K562 (cell line): ENCODE results near the gene ABAT. TPM values are rescaled to one million over a fixed set of nuclear protein-coding genes. Genes with fewer than 3 reads are reported as not detected.

Experiments used
- ARID1B ChIP-seq: fragments of 450-650 bp; IDR thresholded peaks from 2 replicates; pipeline ENCODE4 v1.6.1; 2016; ENCODE audit warnings: antibody characterized with exemption, mild to moderate bottlenecking, inconsistent platforms
- ATF3 ChIP-seq, 2 experiments: fragments of 450-650 bp in 1 of 2; sonication (generic) in 1 of 2; formaldehyde crosslinking in 1 of 2; IDR thresholded peaks in 1 of 2; conservative IDR thresholded peaks in 1 of 2; 2 replicates each; pipeline versions ENCODE4 v1.6.1 to v1.8.1; 2016 to 2023; ENCODE audit warnings: mild to moderate bottlenecking in 2 of 2, moderate library complexity in 2 of 2, inconsistent platforms in 1 of 2, missing genetic modification reagents in 1 of 2
- BRD9 ChIP-seq: fragments of 450-650 bp; IDR thresholded peaks from 2 replicates; pipeline ENCODE4 v1.6.1; 2018; ENCODE audit warnings: low read depth; ENCODE audit not compliant: partially characterized antibody
- CTCFL ChIP-seq: IDR thresholded peaks from 2 replicates; pipeline ENCODE4 v1.6.1; 2011; ENCODE audit warnings: borderline replicate concordance, low read depth, mild to moderate bottlenecking, moderate library complexity, low read length; ENCODE audit not compliant: insufficient read depth, poor library complexity, severe bottlenecking
- E2F8 ChIP-seq: fragments of 450-650 bp; IDR thresholded peaks from 2 replicates; pipeline ENCODE4 v1.7.1; 2018; ENCODE audit warnings: mild to moderate bottlenecking, low read depth; ENCODE audit not compliant: partially characterized antibody
- EWSR1 ChIP-seq: fragments of 450-650 bp; IDR thresholded peaks from 2 replicates; pipeline ENCODE4 v1.6.1; 2018; ENCODE audit warnings: borderline replicate concordance, mild to moderate bottlenecking, low read depth, moderate library complexity; ENCODE audit not compliant: partially characterized antibody
- GATA2 ChIP-seq: sonication (generic); formaldehyde crosslinking; IDR thresholded peaks from 2 replicates; pipeline ENCODE4 v1.4.0; 2020; ENCODE audit warnings: mild to moderate bottlenecking, missing genetic modification reagents
- HDAC8 ChIP-seq: fragments of 450-650 bp; IDR thresholded peaks from 2 replicates; pipeline ENCODE4 v1.6.1; 2016; ENCODE audit warnings: mild to moderate bottlenecking, missing genetic modification characterization, moderate library complexity, missing compliant biosample characterization
- MEF2A ChIP-seq: IDR thresholded peaks from 2 replicates; pipeline ENCODE4 v1.6.1; 2011; ENCODE audit warnings: low read depth, mild to moderate bottlenecking, low read length, moderate library complexity; ENCODE audit not compliant: control insufficient read depth
- NCOR1 ChIP-seq: fragments of 450-650 bp; IDR thresholded peaks from 2 replicates; pipeline ENCODE4 v1.6.1; 2016; ENCODE audit warnings: mild to moderate bottlenecking, moderate library complexity
- NR2F6 ChIP-seq: fragments of 450-650 bp; formaldehyde crosslinking; IDR thresholded peaks from 2 replicates; pipeline ENCODE4 v1.4.0; 2020; ENCODE audit warnings: mild to moderate bottlenecking
- POLR2G ChIP-seq: fragments of 200-400 bp; formaldehyde crosslinking; IDR thresholded peaks from 2 replicates; pipeline ENCODE4 v1.6.1; 2017; ENCODE audit warnings: low read depth, mild to moderate bottlenecking, antibody characterized with exemption, low read length, moderate library complexity
- POU5F1 ChIP-seq: fragments of 150-350 bp; IDR thresholded peaks from 2 replicates; pipeline ENCODE4 v1.6.1; 2014; ENCODE audit warnings: borderline replicate concordance, low read length, low read depth, mild to moderate bottlenecking; ENCODE audit not compliant: partially characterized antibody
- PURB ChIP-seq: sonication (generic); formaldehyde crosslinking; IDR thresholded peaks from 2 replicates; pipeline ENCODE4 v1.9.0; 2021; ENCODE audit warnings: low read depth, mild to moderate bottlenecking, missing genetic modification reagents
- SAFB2 ChIP-seq: fragments of 200-400 bp; formaldehyde crosslinking; IDR thresholded peaks from 2 replicates; pipeline ENCODE4 v1.6.1; 2018; ENCODE audit warnings: borderline replicate concordance, low read length, low read depth, moderate library complexity; ENCODE audit not compliant: severe bottlenecking
- SRSF3 ChIP-seq: fragments of 200-400 bp; formaldehyde crosslinking; IDR thresholded peaks from 2 replicates; pipeline ENCODE4 v1.6.1; 2016; ENCODE audit warnings: mild to moderate bottlenecking, low read length, moderate library complexity; ENCODE audit not compliant: insufficient read depth
- TSC22D4 ChIP-seq: fragments of 450-650 bp; IDR thresholded peaks from 2 replicates; pipeline ENCODE4 v1.6.1; 2016; ENCODE audit warnings: missing genetic modification characterization, missing biosample characterization, control low read depth
- ZNF134 ChIP-seq: fragments of 250-450 bp; sonication (Bioruptor Pico); conservative IDR thresholded peaks from 2 replicates; pipeline ENCODE4 v1.4.0; 2020
- ZNF239 ChIP-seq: fragments of 250-450 bp; sonication (Bioruptor Pico); IDR thresholded peaks from 2 replicates; pipeline ENCODE4 v1.4.0; 2020; ENCODE audit warnings: mild to moderate bottlenecking
- polyA plus RNA-seq, 8 experiments: library from polyadenylated mRNA; depleted of rRNA in 4 of 8; stranded (reverse) in 5 of 8; unstranded in 3 of 8; fragments of >200 nt; fragmentation: Nextera tagmentation in 2 of 8; fragmentation: Illumina TruSeq in 1 of 8; extraction: Ambion mirVana in 2 of 8; extraction: Trizol in 1 of 8; gene quantifications; 2 replicates each; pipeline versions ENCODE4 v1.2.1 to v1.2.3, GENCODE V29; 2011 to 2014; ENCODE audit warnings: inconsistent platforms in 1 of 8, missing spikeins in 1 of 8
- total RNA-seq, 7 experiments: library from RNA; depleted of rRNA in 6 of 7; stranded (reverse); fragments of >200 nt in 6 of 7; fragmentation: Illumina TruSeq in 2 of 7; extraction: Trizol in 2 of 7; gene quantifications; 2 replicates each; pipeline versions ENCODE4 v1.2.1 to v1.2.3, GENCODE V29; 2011 to 2021; ENCODE audit warnings: low replicate concordance in 1 of 7
- TF ChIP-seq, protein P1 (sequence below): fragments of 250-450 bp; sonication (Bioruptor Pico); IDR thresholded peaks from 2 replicates; pipeline ENCODE4 v1.4.0; 2020

Gene ABAT
- total and polyA plus RNA-seq, 9 of the 15 experiments (the other 6 are each of a cell fraction or from before 2014, with no cell fraction given): 0.01 to 0.49 (median 0.10) TPM

GRCh38 chr16:8797364-8798173 lies 123.2 kb downstream of the ABAT start, which contains the start of the genes PMM2 and TMEM186 (continued):
- TF ChIP-seq NR2F6 (no peak), CTCFL (no peak), POU5F1 (peak; percentile 54), PURB (no peak), SAFB2 (no peak), EWSR1 (no peak), ZNF134 (CRISPR knock-in tag) (no peak; the same call in 1 of the 2 replicates), TSC22D4 (tag) (no peak), GATA2 (CRISPR knock-in tag) (no peak), E2F8 (peak; percentile 93), NCOR1 (no peak), ARID1B (no peak), MEF2A (no peak), BRD9 (no peak), POLR2G (peak; percentile 98), SRSF3 (no peak), ZNF239 (CRISPR knock-in tag) (no peak), HDAC8 (tag) (peak; percentile 76; the same call in 1 of the 2 replicates), ATF3 (IDR thresholded peaks at IDR 0.05) (no peak), ATF3 (CRISPR knock-in tag; conservative IDR thresholded peaks at IDR 0.05) (peak; percentile 86; the same call in 1 of the 2 replicates)
- TF ChIP-seq, protein P1, sequence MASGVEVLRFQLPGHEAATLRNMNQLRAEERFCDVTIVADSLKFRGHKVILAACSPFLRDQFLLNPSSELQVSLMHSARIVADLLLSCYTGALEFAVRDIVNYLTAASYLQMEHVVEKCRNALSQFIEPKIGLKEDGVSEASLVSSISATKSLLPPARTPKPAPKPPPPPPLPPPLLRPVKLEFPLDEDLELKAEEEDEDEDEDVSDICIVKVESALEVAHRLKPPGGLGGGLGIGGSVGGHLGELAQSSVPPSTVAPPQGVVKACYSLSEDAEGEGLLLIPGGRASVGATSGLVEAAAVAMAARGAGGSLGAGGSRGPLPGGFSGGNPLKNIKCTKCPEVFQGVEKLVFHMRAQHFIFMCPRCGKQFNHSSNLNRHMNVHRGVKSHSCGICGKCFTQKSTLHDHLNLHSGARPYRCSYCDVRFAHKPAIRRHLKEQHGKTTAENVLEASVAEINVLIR (CRISPR knock-in tag): no peak
